ES-I3 (cell line): ENCODE measurements around the gene HCRT.
A peak's percentile ranks its signal among the peaks of the same experiment; 100 is the strongest.

Source experiments
- H3K36me3 ChIP-seq: 2 replicates; pipeline ENCODE4 v1.6.1; 2013; ENCODE audit warnings: mild to moderate bottlenecking, low read length, control low read depth, moderate library complexity; ENCODE audit not compliant: insufficient read depth
- H3K4me1 ChIP-seq: 2 replicates; pipeline ENCODE4 v1.6.1; 2013; ENCODE audit warnings: mild to moderate bottlenecking, control low read depth, low read length; ENCODE audit not compliant: insufficient read depth
- H3K9ac ChIP-seq: 2 replicates; pipeline ENCODE4 v1.6.1; 2013; ENCODE audit warnings: low read depth, mild to moderate bottlenecking, low read length, moderate library complexity
- H3K9me3 ChIP-seq: 2 replicates; pipeline ENCODE4 v1.6.1; 2013; ENCODE audit warnings: mild to moderate bottlenecking, low read length, moderate library complexity; ENCODE audit not compliant: control insufficient read depth, insufficient read depth

HCRT gene

DNA sequence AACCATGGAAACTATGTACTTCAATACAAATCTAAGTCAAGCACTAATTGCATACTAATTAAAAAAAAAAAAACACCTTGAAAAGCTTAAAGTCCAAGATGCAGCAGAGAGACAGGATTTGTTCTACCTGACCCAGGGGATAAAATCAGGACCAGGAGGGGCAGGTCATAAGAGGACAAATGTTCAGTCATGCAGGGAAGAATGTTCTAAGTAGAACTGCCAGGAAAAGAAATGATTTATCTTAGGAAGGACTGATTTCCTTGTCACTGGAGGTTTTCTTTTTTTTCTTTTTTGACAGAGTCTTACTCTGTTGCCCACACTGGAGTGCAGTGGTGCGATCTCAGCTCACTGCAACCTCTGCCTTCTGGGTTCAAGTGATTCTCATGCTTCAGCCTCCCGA lies 18.1 kb upstream of the HCRT start:
- Histone ChIP-seq H3K36me3 (peaks cover 6% of the 10 kb centered on the region), H3K9me3 (no peaks in the 10 kb centered on the region), H3K9ac (no peak overlapping the region), H3K4me1 (no peaks in the 10 kb centered on the region)

DNA sequence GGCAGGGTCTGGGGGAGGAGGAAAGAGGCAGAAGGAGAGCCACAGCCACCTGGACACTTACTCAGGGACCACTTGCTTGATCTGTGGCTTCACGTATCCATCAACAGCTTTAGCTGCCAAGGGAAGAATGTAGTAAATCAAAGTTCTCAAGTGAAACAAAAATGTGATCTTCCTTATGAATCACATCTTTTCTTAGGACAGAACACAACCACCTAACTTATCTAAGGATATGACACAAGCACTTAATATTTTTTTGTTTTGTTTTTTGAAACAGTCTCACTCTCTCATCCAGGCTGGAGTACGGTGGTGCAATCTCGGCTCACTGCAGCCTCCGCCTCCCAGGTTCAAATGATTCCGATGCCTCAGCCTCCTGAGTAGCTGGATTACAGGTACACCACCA lies 17.4 kb upstream of the HCRT start:
- peaks cover 6% of the 10 kb centered on the region for H3K36me3 ChIP-seq
- no peaks in the 10 kb centered on the region for H3K4me1 ChIP-seq

DNA sequence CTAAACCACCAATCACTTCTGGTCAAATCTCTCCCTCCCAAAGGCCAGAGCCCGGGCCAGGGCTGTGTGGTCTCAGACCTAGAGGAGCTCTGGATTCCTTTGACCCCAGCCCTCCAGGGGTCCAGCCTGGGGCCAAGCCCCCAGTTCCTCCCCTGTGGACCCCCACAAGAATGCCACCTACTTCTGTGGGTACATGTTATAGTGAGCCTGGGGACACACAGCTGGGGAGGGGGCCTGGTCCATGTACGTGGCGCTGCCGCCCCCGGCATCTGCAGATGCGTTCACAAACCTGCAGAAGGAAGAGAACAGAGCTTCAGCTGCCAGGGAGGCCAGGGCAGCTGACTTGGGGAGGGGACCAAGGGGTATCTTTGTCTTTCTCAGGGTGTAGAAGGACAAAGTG lies 16.9 kb upstream of the HCRT start:
- no peaks in the 10 kb centered on the region for H3K9me3 ChIP-seq
- no peak overlapping the region for H3K9ac ChIP-seq
- H3K4me1 ChIP-seq, result no peaks in the 10 kb centered on the region
- peaks cover 6% of the 10 kb centered on the region for H3K36me3 ChIP-seq

More for the DNA sequence above, 17.4 kb upstream of the HCRT start:
- Histone ChIP-seq H3K9ac (no peak overlapping the region), H3K9me3 (no peaks in the 10 kb centered on the region)

- peaks cover 6% of the 10 kb centered on the region for H3K36me3 ChIP-seq
- no peaks in the 10 kb centered on the region for H3K4me1 ChIP-seq
- H3K9me3 ChIP-seq, result no peaks in the 10 kb centered on the region
- H3K9ac ChIP-seq, result no peak overlapping the region
Measured at GRCh38 chr17:42201458-42201772, 16.2 kb upstream of the HCRT start.

GRCh38 chr17:42200706-42201457 lies 15.6 kb upstream of the HCRT start:
- peaks cover 6% of the 10 kb centered on the region for H3K36me3 ChIP-seq
- no peak overlapping the region for H3K9ac ChIP-seq
- H3K4me1 ChIP-seq, result no peaks in the 10 kb centered on the region
- no peaks in the 10 kb centered on the region for H3K9me3 ChIP-seq

- H3K4me1 ChIP-seq, result no peaks in the 10 kb centered on the region
- H3K9me3 ChIP-seq, result no peaks in the 10 kb centered on the region
- peaks cover 6% of the 10 kb centered on the region for H3K36me3 ChIP-seq
- H3K9ac ChIP-seq, result no peak overlapping the region
Measured at GRCh38 chr17:42199416-42200011, 14.3 kb upstream of the HCRT start.

GRCh38 chr17:42198897-42199296 lies 13.6 kb upstream of the HCRT start:
- H3K9me3 ChIP-seq, result no peaks in the 10 kb centered on the region
- H3K9ac ChIP-seq, result no peak overlapping the region
- H3K36me3 ChIP-seq, result peaks cover 6% of the 10 kb centered on the region
- no peaks in the 10 kb centered on the region for H3K4me1 ChIP-seq

DNA sequence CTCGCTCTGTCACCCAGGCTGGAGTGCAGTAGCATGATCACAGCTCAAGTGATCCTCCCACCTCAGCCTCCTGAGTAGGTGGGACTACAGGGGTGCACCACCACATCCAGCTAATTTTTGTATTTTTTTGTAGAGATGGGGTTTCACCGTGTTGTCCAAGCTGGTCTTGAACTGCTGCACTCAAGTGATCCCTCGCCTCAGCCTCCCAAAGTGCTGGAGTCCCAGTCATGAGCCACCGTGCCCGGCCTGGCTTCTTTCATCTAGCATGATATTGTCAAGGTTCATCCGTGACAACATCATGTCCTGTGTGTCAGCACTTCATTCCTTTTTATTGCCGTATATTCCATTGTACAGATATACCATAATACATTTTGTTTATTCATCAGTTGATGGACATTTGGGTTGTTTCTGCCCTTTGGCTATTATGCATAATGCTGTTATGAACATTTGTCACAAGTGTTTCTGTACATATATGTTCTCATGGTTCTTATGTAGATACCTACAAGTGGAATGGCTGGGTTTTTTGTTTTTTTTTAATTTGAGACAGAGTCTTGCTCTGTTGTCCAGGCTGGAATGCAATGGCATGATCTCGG lies 12.4 kb upstream of the HCRT start:
- H3K36me3 ChIP-seq, result peaks cover 6% of the 10 kb centered on the region
- no peaks in the 10 kb centered on the region for H3K4me1 ChIP-seq
- H3K9ac ChIP-seq, result no peak overlapping the region
- no peaks in the 10 kb centered on the region for H3K9me3 ChIP-seq

DNA sequence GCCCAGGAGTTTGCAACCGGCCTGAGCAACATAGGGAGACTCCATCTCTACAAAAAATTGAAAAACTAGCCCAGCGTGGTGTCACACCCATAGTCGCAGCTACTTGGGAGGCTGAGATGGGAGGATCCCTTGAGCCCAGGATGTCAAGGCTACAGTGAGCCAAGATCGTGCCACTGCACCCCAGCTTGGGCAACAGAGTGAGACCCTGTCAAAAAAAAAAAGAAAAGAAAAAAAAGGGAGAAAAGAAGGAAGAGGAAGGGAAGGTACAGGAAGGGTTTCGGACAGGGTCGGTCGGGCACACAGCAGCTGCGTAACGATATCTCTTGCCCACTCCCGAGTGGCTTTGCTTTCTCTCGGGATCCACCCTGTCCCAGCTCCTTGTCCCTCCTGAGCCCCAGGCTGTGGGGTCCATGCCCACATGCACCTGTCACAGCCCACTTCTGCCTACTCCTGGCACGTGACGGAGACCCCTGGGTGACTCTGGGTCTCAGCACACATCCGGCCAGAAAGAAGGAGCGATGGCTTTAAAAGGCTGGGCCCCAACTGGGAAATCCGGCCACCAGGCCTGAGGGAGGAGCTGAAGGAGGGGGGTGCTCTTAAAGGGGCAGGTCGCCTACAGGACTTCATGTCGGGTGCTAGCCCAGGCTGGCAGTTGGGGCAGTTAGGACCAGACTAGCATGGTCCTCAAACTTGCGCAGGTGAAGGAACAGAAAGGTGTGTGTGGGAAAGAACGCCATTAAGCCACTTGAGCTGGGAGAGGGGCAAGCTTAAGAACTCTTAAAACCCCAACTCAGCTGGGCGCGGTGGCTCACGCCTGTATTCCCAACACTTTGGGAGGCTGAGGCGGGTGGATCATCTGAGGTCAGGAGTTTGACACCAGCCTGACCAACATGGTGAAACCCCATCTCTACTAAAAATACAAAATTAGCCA lies 9.0 kb upstream of the HCRT start, which contains the start of gene GHDC:
Gene GHDC (minus strand): TSS at position 526 of the 931 bp plus-strand sequence. CDS start 913 bp downstream, outside the sequence.
- H3K36me3 ChIP-seq, result no peaks in the 10 kb centered on the region; the same call in 1 of the 2 replicates
- H3K9me3 ChIP-seq, result no peaks in the 10 kb centered on the region
- no peaks in the 10 kb centered on the region for H3K4me1 ChIP-seq
- H3K9ac ChIP-seq, result peak within 1 kb of the TSS; percentile 88; the same call in 1 of the 2 replicates

- Histone ChIP-seq H3K9me3 (no peaks in the 10 kb centered on the region), H3K36me3 (no peaks in the 10 kb centered on the region), H3K4me1 (peaks cover 5% of the 10 kb centered on the region; the same call in 1 of the 2 replicates), H3K9ac (peak overlapping the region; percentile 88; the same call in 1 of the 2 replicates)
Measured at GRCh38 chr17:42193216-42193968, 8.1 kb upstream of the HCRT start.

DNA sequence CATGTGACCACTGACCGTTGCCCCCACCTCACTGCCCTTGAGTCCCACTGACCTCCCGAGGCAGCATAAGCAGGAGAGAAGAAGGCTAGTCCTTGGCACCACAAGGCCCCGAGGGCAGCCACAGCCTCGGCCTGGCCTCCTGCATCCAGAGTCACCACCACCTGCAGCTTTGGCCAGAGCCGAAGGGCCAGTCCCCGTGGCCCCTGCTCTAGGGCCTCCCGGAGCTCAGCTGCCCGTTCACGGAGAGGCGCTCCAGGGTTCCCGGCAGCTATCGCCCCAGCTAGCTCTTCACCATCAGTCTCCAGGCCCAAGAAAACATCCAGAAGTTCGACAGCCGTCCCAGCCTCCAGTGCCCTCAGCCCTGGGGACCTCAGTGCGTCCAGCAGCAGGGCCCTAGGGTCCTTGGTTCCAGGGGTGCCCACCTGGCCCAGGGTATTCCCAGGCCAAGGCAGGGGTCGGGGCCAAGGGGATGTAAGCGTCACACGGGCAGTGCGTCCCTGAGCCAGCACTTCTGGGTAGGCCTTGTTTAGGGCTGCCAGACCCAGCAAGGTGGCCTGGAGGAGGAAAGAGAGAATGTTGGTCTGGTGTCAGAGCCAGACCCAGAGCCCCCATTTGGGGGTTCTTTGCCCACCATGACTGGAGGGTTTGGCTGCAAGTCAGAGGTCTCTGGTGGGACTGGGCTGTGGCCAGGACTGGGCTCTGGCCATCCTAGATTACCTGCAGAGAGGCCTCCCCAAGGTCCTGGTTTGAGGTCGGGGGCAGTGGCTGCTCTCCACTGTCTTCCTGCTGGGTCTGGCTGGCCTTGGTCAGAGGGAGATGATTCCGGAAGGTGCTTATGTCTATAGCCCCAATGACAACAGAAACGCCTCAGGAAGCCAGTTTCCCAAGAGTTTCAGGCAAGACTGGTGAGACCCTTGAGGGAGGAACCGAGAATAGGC lies 7.2 kb upstream of the HCRT start:
- Histone ChIP-seq H3K9ac (no peak overlapping the region), H3K4me1 (peaks cover 5% of the 10 kb centered on the region; the same call in 1 of the 2 replicates)

DNA sequence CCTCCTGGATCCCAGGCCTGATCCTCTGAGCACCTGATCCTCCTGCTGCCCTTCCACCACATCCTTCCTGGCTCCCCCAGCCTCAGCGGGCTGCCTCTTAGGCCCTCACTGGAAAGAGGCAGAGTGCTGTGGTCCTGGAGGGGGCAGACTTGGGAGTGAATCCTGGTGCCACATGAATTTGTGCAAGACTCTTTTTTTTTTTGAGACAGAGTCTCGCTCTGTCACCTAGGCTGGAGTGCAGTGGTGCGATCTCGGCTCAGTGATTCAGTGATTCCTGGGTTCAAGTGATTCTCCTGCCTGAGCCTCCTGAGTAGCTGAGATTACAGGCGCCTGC lies 6.0 kb upstream of the HCRT start:
- no peaks in the 10 kb centered on the region for H3K9me3 ChIP-seq
- H3K4me1 ChIP-seq, result peaks cover 5% of the 10 kb centered on the region; the same call in 1 of the 2 replicates
- no peaks in the 10 kb centered on the region for H3K36me3 ChIP-seq
- no peak overlapping the region for H3K9ac ChIP-seq

More for the DNA sequence above, 7.2 kb upstream of the HCRT start:
- H3K9me3 ChIP-seq, result no peaks in the 10 kb centered on the region
- no peaks in the 10 kb centered on the region for H3K36me3 ChIP-seq
